NCI-H345 treated with DMSO at 0.1 percent for 48 hours (cell line): ENCODE data around the gene EEF2K.

Experiments
- DNase-seq: peaks from one replicate; lab custom pipeline; 2025; ENCODE audit not compliant: unreplicated experiment; lab: John Stamatoyannopoulos, UW

Gene EEF2K

GRCh38 chr16:22240023-22240710 is 34.1 kb downstream of the EEF2K start:
- DNase-seq: no peak

- DNase-seq: no peak
Measured at GRCh38 chr16:22250522-22250921, 44.4 kb downstream of the EEF2K start.

- DNase-seq: no peak
Measured at GRCh38 chr16:22252317-22252716, 46.2 kb downstream of the EEF2K start.

DNA sequence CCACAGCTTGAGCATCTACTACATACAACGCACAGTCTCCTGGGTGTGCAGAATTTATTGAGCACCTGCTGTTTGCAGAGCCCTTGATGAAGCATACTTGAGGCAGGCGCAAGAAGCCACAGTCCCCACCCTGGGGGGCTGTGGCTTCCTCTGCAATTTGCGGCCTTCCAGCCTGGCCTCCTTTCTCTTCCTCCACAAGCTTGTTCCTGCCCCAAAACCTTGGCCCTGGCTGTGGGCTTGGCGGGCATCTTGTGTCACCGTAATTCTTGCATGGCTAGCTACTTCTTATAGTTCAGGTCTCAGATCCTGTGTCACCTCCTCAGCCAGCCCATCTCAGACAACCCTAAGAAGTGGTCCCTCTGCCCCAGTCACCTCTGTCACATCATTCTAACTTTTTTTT is 47.2 kb downstream of the EEF2K start:
- no peak for DNase-seq

DNA sequence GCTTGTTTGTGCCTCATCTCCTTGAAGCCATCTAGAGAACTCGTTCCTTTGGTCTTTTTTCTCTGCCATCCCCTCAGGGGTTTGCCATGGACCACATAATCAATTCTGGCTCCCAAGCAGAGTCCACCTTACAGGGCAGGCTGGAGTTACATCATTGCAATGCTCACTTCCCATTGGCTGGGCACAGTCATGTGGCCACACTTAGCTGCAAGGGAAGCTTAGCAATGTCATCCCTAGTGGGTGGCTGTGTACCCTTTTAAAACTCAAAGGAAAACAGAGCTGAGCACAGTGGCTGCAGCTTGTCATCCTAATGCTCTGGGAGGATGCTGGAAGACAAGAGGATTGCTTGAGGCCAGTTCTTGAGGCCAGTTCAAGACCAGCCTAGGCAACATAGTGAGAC is 49.3 kb downstream of the EEF2K start:
- no peak for DNase-seq

DNA sequence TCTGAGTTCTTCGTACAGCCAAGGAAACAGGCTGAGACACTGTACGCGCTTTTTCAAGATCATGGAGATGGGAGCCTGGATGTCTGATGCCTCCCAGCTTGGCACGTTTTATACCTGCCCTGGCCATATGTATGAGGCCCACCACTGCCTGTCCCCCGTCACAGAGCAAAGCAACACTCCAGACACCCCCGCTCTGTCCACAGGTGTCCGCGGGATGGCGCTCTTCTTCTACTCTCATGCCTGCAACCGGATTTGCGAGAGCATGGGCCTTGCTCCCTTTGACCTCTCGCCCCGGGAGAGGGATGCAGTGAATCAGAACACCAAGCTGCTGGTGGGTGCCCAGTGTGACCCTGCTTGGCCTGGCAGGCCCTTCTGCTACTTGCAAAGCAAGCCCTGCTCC is 51.4 kb downstream of the EEF2K start:
- no peak for DNase-seq

DNA sequence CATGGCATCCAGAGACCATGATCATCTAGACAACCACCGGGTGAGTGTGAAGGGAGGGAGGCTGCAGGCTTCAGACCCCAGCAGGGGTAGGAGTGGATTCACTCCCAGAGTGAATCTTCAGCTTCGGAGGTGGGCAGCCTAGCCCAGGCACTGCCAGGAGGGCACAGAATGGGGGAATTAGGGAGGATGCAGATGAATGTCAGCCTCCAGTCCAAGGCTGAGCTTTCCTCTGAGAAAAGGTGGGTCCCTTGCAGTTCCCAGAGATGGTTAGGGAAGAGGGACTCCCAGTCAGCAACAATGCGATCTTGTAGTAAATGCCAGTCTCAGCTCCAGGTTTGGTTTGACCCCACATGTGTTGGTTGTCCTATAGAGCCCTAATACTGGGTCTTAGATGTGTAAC is 54.4 kb downstream of the EEF2K start:
- DNase-seq: no peak

GRCh38 chr16:22262460-22262859 is 56.4 kb downstream of the EEF2K start:
- DNase-seq: no peak

DNA sequence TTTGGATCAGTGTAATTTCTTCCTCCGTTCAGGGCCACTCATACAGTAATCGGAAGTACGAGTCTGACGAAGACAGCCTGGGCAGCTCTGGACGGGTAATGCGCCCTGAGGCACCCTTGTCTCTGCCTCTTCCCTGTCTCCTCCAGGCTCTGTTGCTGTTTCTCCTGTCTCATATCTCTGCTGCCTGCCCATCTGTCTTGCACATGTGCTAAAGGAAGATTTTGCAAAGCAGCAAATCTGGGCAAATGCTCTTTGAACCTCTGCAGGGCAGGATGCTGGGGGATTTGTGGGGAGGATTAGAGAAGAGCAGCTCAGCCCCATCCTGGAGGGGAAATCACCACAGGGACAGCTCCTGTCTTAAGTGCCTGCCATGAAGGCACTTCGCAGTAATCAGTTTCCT is 58.7 kb downstream of the EEF2K start:
- DNase-seq: no peak

GRCh38 chr16:22265351-22265750 is 59.3 kb downstream of the EEF2K start:
- no peak for DNase-seq

DNA sequence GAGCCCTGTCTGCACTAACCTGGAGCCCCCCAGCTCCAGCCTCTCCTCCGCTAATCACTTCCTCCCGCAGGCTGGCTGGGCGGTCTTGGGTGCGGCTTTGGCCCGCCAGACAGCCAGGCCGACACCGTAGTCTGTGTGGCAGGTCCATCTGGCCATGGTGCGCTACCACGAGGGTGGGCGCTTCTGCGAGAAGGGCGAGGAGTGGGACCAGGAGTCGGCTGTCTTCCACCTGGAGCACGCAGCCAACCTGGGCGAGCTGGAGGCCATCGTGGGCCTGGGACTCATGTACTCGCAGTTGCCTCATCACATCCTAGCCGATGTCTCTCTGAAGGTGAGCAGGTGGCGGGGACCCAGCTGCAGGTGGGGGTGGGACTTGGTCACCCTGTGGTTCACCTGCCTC is 60.5 kb downstream of the EEF2K start:
- no peak for DNase-seq

GRCh38 chr16:22267764-22268163 is 61.7 kb downstream of the EEF2K start:
- DNase-seq: no peak

DNA sequence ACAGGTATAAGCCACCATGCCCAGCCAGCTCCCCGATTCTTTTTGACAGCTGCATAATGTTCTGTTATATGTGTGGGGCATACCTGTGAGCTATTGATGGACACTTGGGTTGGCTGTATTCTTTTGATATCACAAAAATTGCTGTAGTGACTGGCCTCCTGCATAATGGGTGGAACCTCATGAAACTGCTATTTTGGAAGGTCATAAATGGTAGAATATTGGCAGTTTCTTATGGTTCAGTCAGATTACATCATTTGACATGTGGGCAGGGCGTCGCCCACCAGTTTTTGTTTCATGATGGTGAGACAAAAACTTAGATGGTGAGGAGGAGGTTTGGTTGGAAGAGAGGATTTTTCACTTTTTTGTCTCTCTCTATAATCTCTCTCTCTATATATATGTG is 64.4 kb downstream of the EEF2K start:
- DNase-seq: no peak

DNA sequence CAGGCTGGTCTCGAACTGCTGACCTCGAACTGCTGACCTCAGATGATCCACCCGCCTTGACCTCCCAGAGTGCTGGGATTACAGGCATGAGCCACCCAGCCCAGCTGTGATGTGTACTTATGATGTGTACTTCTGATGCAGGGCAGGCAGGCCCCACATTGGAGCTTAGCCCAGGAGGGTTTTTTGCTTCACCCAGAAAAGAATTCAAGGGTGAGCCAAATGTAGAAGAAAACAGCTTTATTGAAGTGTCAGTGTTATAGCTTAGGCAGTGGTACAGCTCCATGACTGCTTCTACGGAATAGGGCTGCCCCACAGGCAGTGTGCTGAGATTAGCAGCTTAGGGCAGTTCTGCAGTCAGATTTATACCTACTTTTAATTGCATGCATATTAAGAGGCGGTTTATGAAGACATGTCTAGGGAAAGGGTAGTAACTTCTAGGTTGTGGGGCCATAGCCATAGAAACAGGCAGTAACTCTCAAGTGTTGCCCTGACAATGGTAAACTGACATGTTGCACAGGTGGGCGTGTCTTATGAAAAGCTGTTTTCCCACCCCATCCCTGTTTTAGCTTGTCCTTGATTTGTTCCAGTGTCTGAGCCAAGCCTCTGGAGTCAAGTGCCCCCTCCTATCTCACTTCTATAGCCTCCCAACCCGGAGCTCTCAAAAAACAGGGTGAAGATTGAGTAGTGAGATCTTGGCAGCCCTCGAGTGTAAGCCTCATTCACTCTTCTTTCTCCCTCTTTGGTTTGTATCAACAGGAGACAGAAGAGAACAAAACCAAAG is 67.0 kb downstream of the EEF2K start:
- no peak for DNase-seq

DNA sequence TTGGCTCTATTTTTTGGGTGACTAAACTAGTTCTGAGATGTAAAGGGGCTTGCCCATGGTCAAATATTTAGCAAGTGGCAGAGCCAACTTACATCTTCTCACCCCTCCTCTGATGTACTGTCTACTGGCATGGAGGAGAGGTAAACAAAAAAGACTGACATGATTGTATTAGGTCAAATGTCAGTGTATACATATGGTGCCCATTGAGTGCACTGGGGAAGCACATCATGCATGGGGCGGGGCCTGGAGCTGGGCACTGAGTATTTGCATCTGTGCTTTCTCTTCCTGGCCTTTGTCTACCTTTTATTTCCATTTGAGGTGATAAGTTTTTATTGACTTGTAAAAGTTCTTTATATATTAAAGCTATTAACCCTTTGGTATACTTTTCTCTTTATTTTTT is 68.8 kb downstream of the EEF2K start:
- DNase-seq: no peak

DNA sequence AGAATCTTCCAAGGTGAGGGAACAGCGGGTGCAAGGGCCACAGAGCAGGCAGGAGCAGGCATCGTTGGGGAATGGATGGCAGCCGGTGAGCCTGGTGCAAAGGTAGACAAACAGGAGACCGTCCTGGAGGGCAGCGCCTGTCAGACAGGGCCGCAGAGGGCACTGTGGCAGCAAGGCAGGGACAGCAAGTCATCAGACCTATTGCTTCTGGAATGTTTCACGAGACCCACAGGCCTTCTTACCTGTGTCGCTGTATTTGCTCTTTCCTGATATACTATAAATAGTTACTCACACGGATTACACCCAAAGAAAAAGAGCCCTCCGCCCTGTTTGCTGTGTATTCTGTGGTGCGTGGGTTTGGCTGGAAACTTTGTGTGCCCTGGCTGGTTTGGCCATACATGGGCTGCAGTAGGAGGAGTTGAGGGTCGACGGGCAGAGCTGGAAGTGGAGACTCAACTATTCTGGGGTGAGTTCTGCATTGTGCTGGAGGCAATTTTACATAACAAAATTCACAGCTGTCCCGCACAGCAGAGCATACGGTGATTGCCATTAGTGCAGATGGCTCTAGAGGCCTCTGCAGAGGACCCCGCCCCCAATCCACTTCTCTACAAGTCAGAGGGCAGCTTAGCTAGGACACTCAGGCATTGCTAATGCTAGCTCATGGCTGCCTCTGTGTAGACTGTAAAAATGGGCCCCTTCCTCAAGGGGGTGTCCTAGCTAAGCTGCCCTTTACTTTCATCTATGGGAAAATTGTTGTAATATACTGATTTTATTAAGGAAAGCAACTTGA is 72.6 kb downstream of the EEF2K start:
- no peak for DNase-seq

GRCh38 chr16:22282254-22282892 is 76.3 kb downstream of the EEF2K start:
- no peak for DNase-seq

- no peak for DNase-seq
Measured at GRCh38 chr16:22284637-22285036, 78.6 kb downstream of the EEF2K start.

DNA sequence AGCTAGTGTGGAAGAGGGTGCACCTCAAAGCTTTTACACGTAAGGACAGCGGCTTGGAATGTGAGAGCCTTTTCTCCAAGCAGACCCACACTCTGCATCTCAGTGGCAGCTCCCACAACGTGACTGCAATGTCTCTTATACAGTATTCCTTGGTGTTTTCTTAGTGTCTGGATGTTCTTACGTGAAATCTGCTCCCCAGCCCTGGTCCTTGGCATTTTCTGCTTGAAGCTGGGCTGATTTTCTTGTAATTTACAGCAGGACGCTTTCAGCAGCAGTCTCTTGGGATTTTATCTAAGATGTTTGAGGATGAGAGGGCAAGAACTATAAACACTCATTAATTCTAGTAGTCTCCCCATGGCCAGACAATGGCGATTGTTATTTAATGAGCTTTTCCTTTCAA is 79.0 kb downstream of the EEF2K start:
- no peak for DNase-seq

- DNase-seq: no peak
Measured at GRCh38 chr16:22291020-22291419, 84.9 kb downstream of the EEF2K start.

GRCh38 chr16:22291860-22292318 is 85.8 kb downstream of the EEF2K start:
- no peak for DNase-seq
